A549 (cell line): Measurements from ENCODE around the gene MELK. TPM values are rescaled to one million over a fixed set of nuclear protein-coding genes. Genes with fewer than 3 reads are reported as not detected.
A peak's percentile ranks its signal among the peaks of the same experiment; 100 is the strongest.

Source experiments
- ATAC-seq, 2 experiments: fragments of 200-7000 bp in 1 of 2; fragments of >200 bp in 1 of 2; cut with Nextera tagmentation in 1 of 2; cut with Tn5 transposase in 1 of 2; 3 replicates each; pipeline versions ENCODE4 v1.8.0 to v1.9.1; 2018 to 2020; ENCODE audit warnings: mild to moderate bottlenecking in 1 of 2, moderate library complexity in 1 of 2
- CTCF ChIA-PET: fragments of 300-600 bp; sonication (Branson Sonifier 250); formaldehyde crosslinking; extraction: SDS; loops from one replicate; lab custom pipeline; 2021; ENCODE audit warnings: antibody characterized with exemption, inconsistent platforms; lab: Yijun Ruan, JAX
- POLR2A ChIA-PET: fragments of 350-600 bp; formaldehyde crosslinking; extraction: SDS; loops from one replicate; lab custom pipeline; 2021; ENCODE audit warnings: antibody characterized with exemption, inconsistent platforms; lab: Yijun Ruan, JAX
- DNase-seq, 2 experiments: peaks; one replicate each; pipeline versions ENCODE4 v3.0.0 to v3.0.0-alpha.2; 2011 to 2016; ENCODE audit warnings: low read depth in 1 of 2, low spot score in 1 of 2
- FAIRE-seq: peaks from 2 replicates; lab custom pipeline; 2011; peaks lifted over from hg19 to GRCh38; lab: Jason Lieb, UNC
- H3K27ac ChIP-seq, 2 experiments: fragments of >200 bp; sonication (Bioruptor Twin); formaldehyde crosslinking; 3 replicates each; pipeline ENCODE4 v1.5.1; 2016 to 2017
- H3K4me1 ChIP-seq: fragments of >200 bp; sonication (Bioruptor Twin); formaldehyde crosslinking; 3 replicates; pipeline ENCODE4 v1.6.1; 2016
- H3K4me2 ChIP-seq: fragments of >200 bp; sonication (Bioruptor Twin); formaldehyde crosslinking; 3 replicates; pipeline ENCODE4 v1.6.1; 2016
- H3K4me3 ChIP-seq: fragments of >200 bp; sonication (Bioruptor Twin); formaldehyde crosslinking; 3 replicates; pipeline ENCODE4 v1.5.1; 2016
- H3K9me3 ChIP-seq: fragments of >200 bp; sonication (Bioruptor Twin); formaldehyde crosslinking; 3 replicates; pipeline ENCODE4 v1.6.1; 2016
- BHLHE40 ChIP-seq: IDR thresholded peaks from 2 replicates; pipeline ENCODE4 v1.6.1; 2012; ENCODE audit warnings: low read depth, low read length, inconsistent platforms
- CBX2 ChIP-seq: fragments of 200-600 bp; sonication (generic); IDR thresholded peaks from 2 replicates; pipeline ENCODE4 v1.6.1; 2016; ENCODE audit warnings: low read depth, mild to moderate bottlenecking, borderline replicate concordance
- CEBPB ChIP-seq, 2 experiments: fragments of >200 bp in 1 of 2; sonication (Bioruptor Twin) in 1 of 2; formaldehyde crosslinking in 1 of 2; IDR thresholded peaks; 2 replicates each; pipeline ENCODE4 v1.6.1; 2012 to 2016
- CHD2 ChIP-seq: fragments of 150-350 bp; IDR thresholded peaks from 2 replicates; pipeline ENCODE4 v1.6.1; 2014; ENCODE audit warnings: low read length; ENCODE audit not compliant: partially characterized antibody
- EHMT2 ChIP-seq: fragments of 200-600 bp; sonication (generic); IDR thresholded peaks from 2 replicates; pipeline ENCODE4 v1.6.1; 2016; ENCODE audit warnings: antibody characterized with exemption, low read depth, mild to moderate bottlenecking, moderate library complexity
- EP300 ChIP-seq, 2 experiments: fragments of >200 bp; sonication (Bioruptor Twin); formaldehyde crosslinking; IDR thresholded peaks; 2 replicates in 1 of 2; 3 replicates in 1 of 2; pipeline ENCODE4 v1.6.1; 2016 to 2017
- ESRRA ChIP-seq: fragments of 150-350 bp; IDR thresholded peaks from 2 replicates; pipeline ENCODE4 v1.6.1; 2014; ENCODE audit warnings: mild to moderate bottlenecking, low read length, borderline replicate concordance
- FOXS1 ChIP-seq: fragments of 250-450 bp; sonication (Bioruptor Pico); IDR thresholded peaks from 2 replicates; pipeline ENCODE4 v1.5.0; 2020; ENCODE audit warnings: mild to moderate bottlenecking, moderate library complexity
- GATA3 ChIP-seq: IDR thresholded peaks from 2 replicates; pipeline ENCODE4 v1.6.1; 2012; ENCODE audit warnings: borderline replicate concordance
- HDAC2 ChIP-seq: fragments of 200-600 bp; sonication (generic); IDR thresholded peaks from 2 replicates; pipeline ENCODE4 v1.6.1; 2016
- HEYL ChIP-seq: fragments of 250-450 bp; sonication (Bioruptor Pico); IDR thresholded peaks from 2 replicates; pipeline ENCODE4 v1.8.0; 2021; ENCODE audit warnings: mild to moderate bottlenecking, moderate library complexity
- HOXA7 ChIP-seq: fragments of 250-450 bp; sonication (Bioruptor Pico); IDR thresholded peaks from 2 replicates; pipeline ENCODE4 v1.5.0; 2020; ENCODE audit warnings: mild to moderate bottlenecking, moderate library complexity
- HOXB13 ChIP-seq: fragments of 250-450 bp; sonication (Bioruptor Pico); IDR thresholded peaks from 2 replicates; pipeline ENCODE4 v1.5.0; 2020; ENCODE audit warnings: low read depth, mild to moderate bottlenecking, moderate library complexity
- JUN ChIP-seq, 2 experiments: fragments of >200 bp; sonication (Bioruptor Twin); formaldehyde crosslinking; IDR thresholded peaks; 2 replicates in 1 of 2; 3 replicates in 1 of 2; pipeline ENCODE4 v1.6.1; 2016 to 2017
- KDM5A ChIP-seq: fragments of 200-600 bp; sonication (generic); IDR thresholded peaks from 2 replicates; pipeline ENCODE4 v1.6.1; 2016; ENCODE audit warnings: antibody characterized with exemption, mild to moderate bottlenecking
- MAFK ChIP-seq: fragments of 450-650 bp; IDR thresholded peaks from 2 replicates; pipeline ENCODE4 v1.6.1; 2014; ENCODE audit not compliant: partially characterized antibody
- MAZ ChIP-seq: fragments of 150-350 bp; IDR thresholded peaks from 2 replicates; pipeline ENCODE4 v1.6.1; 2014; ENCODE audit warnings: antibody characterized with exemption, low read depth, low read length, borderline replicate concordance
- MYC ChIP-seq: IDR thresholded peaks from 2 replicates; pipeline ENCODE4 v1.6.1; 2012; ENCODE audit warnings: mild to moderate bottlenecking, inconsistent platforms, low read length, improper control_type of control experiment, borderline replicate concordance
- PBX3 ChIP-seq: IDR thresholded peaks from 2 replicates; pipeline ENCODE4 v1.6.1; 2012
- RCOR1 ChIP-seq: fragments of 150-350 bp; IDR thresholded peaks from 2 replicates; pipeline ENCODE4 v1.6.1; 2014; ENCODE audit warnings: antibody characterized with exemption, low read length, low read depth
- SMC3 ChIP-seq: fragments of >200 bp; sonication (Bioruptor Twin); formaldehyde crosslinking; IDR thresholded peaks from 3 replicates; pipeline ENCODE4 v1.6.1; 2018; ENCODE audit warnings: inconsistent platforms
- SREBF2 ChIP-seq: fragments of 450-650 bp; IDR thresholded peaks from 2 replicates; pipeline ENCODE4 v1.6.1; 2014; ENCODE audit warnings: mild to moderate bottlenecking, moderate library complexity
- TP53 ChIP-seq: fragments of 250-450 bp; sonication (Bioruptor Pico); IDR thresholded peaks from 2 replicates; pipeline ENCODE4 v1.5.0; 2021; ENCODE audit warnings: mild to moderate bottlenecking, moderate library complexity
- USF2 ChIP-seq: fragments of 450-650 bp; IDR thresholded peaks from 2 replicates; pipeline ENCODE4 v1.6.1; 2014; ENCODE audit warnings: antibody characterized with exemption
- ZSCAN20 ChIP-seq: fragments of 250-450 bp; sonication (Bioruptor Pico); IDR thresholded peaks from 2 replicates; pipeline ENCODE4 v1.8.0; 2022; ENCODE audit warnings: mild to moderate bottlenecking, moderate library complexity
- WGBS: methylation state at CpG from one replicate; pipeline ENCODE4 v1.1.6; 2017; ENCODE audit errors: missing lambda C conversion rate; 5-methylcytosine and 5-hydroxymethylcytosine counted together
- polyA plus RNA-seq, 4 experiments: library from polyadenylated mRNA; depleted of rRNA in 3 of 4; stranded (reverse); fragments of >200 nt; fragmentation: RNase III in 1 of 4; extraction: RNeasy Plus Mini Kit Qiagen cat#74134 plus additional on column Dnase treatment in 1 of 4; gene quantifications; 2 replicates in 3 of 4; 3 replicates in 1 of 4; pipeline ENCODE4 v1.2.3, GENCODE V29; 2011 to 2017
- TF ChIP-seq, protein P1 (sequence below): IDR thresholded peaks from 2 replicates; pipeline ENCODE4 v1.6.1; 2012; ENCODE audit warnings: low read depth, borderline replicate concordance
- TF ChIP-seq, protein P2 (sequence below): fragments of >200 bp; sonication (Bioruptor Twin); formaldehyde crosslinking; IDR thresholded peaks from 2 replicates; pipeline ENCODE4 v1.6.1; 2016
- TF ChIP-seq, protein P3 (sequence below): fragments of >200 bp; sonication (Bioruptor Twin); formaldehyde crosslinking; IDR thresholded peaks from 3 replicates; pipeline ENCODE4 v1.6.1; 2016

Gene MELK
- polyA plus RNA-seq, 2 of the 4 experiments (the other 2 are of a cell fraction) = 72.7 to 92.4 TPM

GRCh38 chr9:36642817-36643216 is 70.1 kb downstream of the MELK start:
- 82% methylated on average over 6 of the region's 6 CpGs for WGBS
- no peak for DNase-seq
- TF ChIP-seq ESRRA (no peak), CBX2 (no peak), CEBPB (IDR thresholded peaks at IDR 0.05) (peak; percentile 41 to 60; a peak in 3 of 4 replicates), HEYL (CRISPR knock-in tag) (no peak)
- H3K4me2 ChIP-seq = no peak overlapping the region
- H3K4me1 ChIP-seq = no peaks in the 10 kb centered on the region
- ChIA-PET CTCF (interaction anchor here (0.6 to 0.7 kb wide), 2 partner anchors 14 to 376 kb away, joined by 3 to 4 read pairs; no protein-coding TSS in a partner anchor), POLR2A (no interaction called here)
- no peaks in the 10 kb centered on the region for H3K9me3 ChIP-seq
- ATAC-seq = no peak
- no peak for FAIRE-seq
- no peak overlapping the region for H3K4me3 ChIP-seq
- H3K27ac ChIP-seq = no peak overlapping the region

DNA sequence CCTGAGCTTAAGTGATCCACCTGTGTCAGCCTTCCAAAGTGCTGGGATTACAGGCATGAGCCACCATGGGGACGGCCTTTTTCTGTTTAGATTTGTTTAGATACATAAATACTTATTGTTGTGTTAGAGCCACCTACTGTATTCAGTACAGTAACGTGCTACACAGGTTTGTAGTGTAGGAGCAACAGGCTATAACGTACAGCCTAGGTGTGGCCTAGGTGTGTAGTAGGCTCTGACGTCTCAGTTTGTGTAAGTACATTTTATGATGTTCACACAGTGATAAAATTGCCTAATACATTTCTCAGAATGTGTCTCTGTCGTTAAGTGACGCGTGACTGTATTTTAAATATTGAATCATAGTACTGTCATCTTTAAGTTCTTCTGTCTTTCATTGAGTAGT is 84.1 kb downstream of the MELK start:
- Histone ChIP-seq H3K4me1 (no peaks in the 10 kb centered on the region), H3K27ac (no peak overlapping the region), H3K4me2 (no peak overlapping the region), H3K9me3 (no peaks in the 10 kb centered on the region), H3K4me3 (no peak overlapping the region)
- CTCF ChIA-PET = no interaction called here
- FAIRE-seq (no peak), ATAC-seq (no peak), DNase-seq (no peak)
- POLR2A ChIA-PET = no interaction called here
- TF ChIP-seq EP300 (IDR thresholded peaks at IDR 0.05) = no peak
- TF ChIP-seq, protein P1, sequence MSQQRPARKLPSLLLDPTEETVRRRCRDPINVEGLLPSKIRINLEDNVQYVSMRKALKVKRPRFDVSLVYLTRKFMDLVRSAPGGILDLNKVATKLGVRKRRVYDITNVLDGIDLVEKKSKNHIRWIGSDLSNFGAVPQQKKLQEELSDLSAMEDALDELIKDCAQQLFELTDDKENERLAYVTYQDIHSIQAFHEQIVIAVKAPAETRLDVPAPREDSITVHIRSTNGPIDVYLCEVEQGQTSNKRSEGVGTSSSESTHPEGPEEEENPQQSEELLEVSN = no peak
- TF ChIP-seq TP53 (CRISPR knock-in tag) = no peak
- TF ChIP-seq, protein P2, sequence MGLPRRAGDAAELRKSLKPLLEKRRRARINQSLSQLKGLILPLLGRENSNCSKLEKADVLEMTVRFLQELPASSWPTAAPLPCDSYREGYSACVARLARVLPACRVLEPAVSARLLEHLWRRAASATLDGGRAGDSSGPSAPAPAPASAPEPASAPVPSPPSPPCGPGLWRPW = no peak
- TF ChIP-seq MAFK = no peak
- TF ChIP-seq SREBF2 = no peak
- TF ChIP-seq EHMT2 = no peak
- TF ChIP-seq BHLHE40 = no peak
- no peak for TF ChIP-seq CHD2
- no peak for TF ChIP-seq GATA3
- 91% methylated on average over 7 of the region's 7 CpGs for WGBS

- no peaks in the 10 kb centered on the region for H3K4me1 ChIP-seq
- no peak for FAIRE-seq
- no peak overlapping the region for H3K27ac ChIP-seq
- ChIA-PET POLR2A (no interaction called here), CTCF (interaction anchor here (0.9 to 2.0 kb wide), 3 partner anchors 9 to 69 kb away, joined by 3 to 6 read pairs (median 4); no protein-coding TSS in a partner anchor)
- H3K4me2 ChIP-seq = no peak overlapping the region
- no peak overlapping the region for H3K4me3 ChIP-seq
- no peak for TF ChIP-seq TP53 (CRISPR knock-in tag)
- no peak for TF ChIP-seq JUN (IDR thresholded peaks at IDR 0.05)
- TF ChIP-seq PBX3 = no peak
- TF ChIP-seq HOXA7 (CRISPR knock-in tag) = no peak
- TF ChIP-seq RCOR1 = no peak
- no peak for TF ChIP-seq HOXB13 (CRISPR knock-in tag)
- no peak for TF ChIP-seq SMC3
- no peak for TF ChIP-seq MAZ
- no peak for TF ChIP-seq USF2
- no peak for TF ChIP-seq BHLHE40
- no peak for TF ChIP-seq KDM5A
- no peak for TF ChIP-seq ZSCAN20 (CRISPR knock-in tag)
- TF ChIP-seq, protein P3, sequence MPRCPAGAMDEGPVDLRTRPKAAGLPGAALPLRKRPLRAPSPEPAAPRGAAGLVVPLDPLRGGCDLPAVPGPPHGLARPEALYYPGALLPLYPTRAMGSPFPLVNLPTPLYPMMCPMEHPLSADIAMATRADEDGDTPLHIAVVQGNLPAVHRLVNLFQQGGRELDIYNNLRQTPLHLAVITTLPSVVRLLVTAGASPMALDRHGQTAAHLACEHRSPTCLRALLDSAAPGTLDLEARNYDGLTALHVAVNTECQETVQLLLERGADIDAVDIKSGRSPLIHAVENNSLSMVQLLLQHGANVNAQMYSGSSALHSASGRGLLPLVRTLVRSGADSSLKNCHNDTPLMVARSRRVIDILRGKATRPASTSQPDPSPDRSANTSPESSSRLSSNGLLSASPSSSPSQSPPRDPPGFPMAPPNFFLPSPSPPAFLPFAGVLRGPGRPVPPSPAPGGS = no peak
- TF ChIP-seq FOXS1 (CRISPR knock-in tag) = no peak
- no peak for TF ChIP-seq CHD2
- no peak for TF ChIP-seq HDAC2
- TF ChIP-seq MYC = no peak
- DNase-seq = no peak
- 96% methylated on average over 6 of the region's 6 CpGs for WGBS
- no peak for ATAC-seq
- no peaks in the 10 kb centered on the region for H3K9me3 ChIP-seq
Observed at GRCh38 chr9:36659500-36659899, 86.8 kb downstream of the MELK start.
